Heart left ventricle (tissue), 13 donors: ENCODE results near the gene SPEF1.

Source experiments
- POLR2A ChIP-seq, 2 donors: fragments of 450-650 bp; IDR thresholded peaks; one replicate each; pipeline ENCODE4 v1.6.1; 2017; ENCODE audit warnings: antibody characterized with exemption in 2 of 2, mild to moderate bottlenecking in 2 of 2, moderate library complexity in 2 of 2
- TF ChIP-seq, protein P1 (sequence below), 12 donors: fragments of 200-600 bp; sonication (generic) in 4 of 12; IDR thresholded peaks; one replicate each; pipeline versions ENCODE4 v1.5.0 to v1.8.0; 2018 to 2022; ENCODE audit warnings: antibody characterized with exemption in 12 of 12, mild to moderate bottlenecking in 5 of 12
- donor health status: ischemic (EF 13 %, LVEDD 7.1; RV severe dilation, severe dysfunction).
- donor health status: DM: no; HTN: yes; CAD: no.
- donor health status: DM: no; HTN: no; CAD: no.
- donor health status: ischemic (EF 25% LVEDD 6.9; RV normal size, moderate dysfunction).
- donor health status: ischemic (EF 25% LVEDD 5.7; RV mildly dilated, moderate dysfunction).
- donor health status: ischemic (EF 35%, LVEDD 5.7; RV mildly dilated, moderate dysfunction).
- donor health status: nonischemic (EF 11% LVEDD 7.7; RV severe dilation, severe dysfunction).
- donor health status: DM: yes; HTN: yes; CAD: no.
- donor health status: PGD.
- donor health status: ischemic (EF 29% LVEDD 5.4; RV normal size, mild dysfunction).
- donor health status: nonischemic (EF 23%, LVEDD 6.1; RV moderate dilation, normal function).

DNA sequence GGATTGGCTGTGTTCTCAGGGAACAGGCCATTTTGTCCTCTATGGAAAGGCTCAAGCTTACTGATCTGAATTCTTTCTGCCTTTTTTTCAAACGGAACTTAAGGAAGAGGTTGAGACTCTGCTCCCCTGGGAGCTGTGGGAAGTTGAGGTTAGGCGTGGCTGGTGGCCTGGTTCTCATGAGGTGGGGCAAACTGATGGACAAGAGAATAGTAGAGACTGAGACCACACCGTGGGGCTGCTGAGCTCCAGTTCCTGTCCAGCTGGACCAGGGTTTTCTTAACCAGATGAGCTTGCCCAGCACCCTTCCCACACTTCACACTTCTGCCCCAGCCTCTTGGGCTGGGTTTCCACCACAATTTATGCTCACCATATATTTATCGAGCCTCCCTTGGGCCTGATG, 45.2 kb upstream of the SPEF1 start:
- no peak for TF ChIP-seq POLR2A (IDR thresholded peaks at IDR 0.05)
- TF ChIP-seq, protein P1, sequence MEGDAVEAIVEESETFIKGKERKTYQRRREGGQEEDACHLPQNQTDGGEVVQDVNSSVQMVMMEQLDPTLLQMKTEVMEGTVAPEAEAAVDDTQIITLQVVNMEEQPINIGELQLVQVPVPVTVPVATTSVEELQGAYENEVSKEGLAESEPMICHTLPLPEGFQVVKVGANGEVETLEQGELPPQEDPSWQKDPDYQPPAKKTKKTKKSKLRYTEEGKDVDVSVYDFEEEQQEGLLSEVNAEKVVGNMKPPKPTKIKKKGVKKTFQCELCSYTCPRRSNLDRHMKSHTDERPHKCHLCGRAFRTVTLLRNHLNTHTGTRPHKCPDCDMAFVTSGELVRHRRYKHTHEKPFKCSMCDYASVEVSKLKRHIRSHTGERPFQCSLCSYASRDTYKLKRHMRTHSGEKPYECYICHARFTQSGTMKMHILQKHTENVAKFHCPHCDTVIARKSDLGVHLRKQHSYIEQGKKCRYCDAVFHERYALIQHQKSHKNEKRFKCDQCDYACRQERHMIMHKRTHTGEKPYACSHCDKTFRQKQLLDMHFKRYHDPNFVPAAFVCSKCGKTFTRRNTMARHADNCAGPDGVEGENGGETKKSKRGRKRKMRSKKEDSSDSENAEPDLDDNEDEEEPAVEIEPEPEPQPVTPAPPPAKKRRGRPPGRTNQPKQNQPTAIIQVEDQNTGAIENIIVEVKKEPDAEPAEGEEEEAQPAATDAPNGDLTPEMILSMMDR (IDR thresholded peaks at IDR 0.05): no peak
